HEK293T (cell line): ENCODE measurements around the gene POU6F2.

ENCODE experiments used
- BHLHE40 ChIP-seq: fragments of 450-650 bp; IDR thresholded peaks from 2 replicates; pipeline ENCODE4 v1.6.1; 2016; ENCODE audit warnings: mild to moderate bottlenecking, moderate library complexity, borderline replicate concordance
- CTBP1 ChIP-seq: fragments of 450-650 bp; IDR thresholded peaks from 2 replicates; pipeline ENCODE4 v1.6.1; 2016; ENCODE audit warnings: borderline replicate concordance
- FOXA1 ChIP-seq: fragments of 450-650 bp; IDR thresholded peaks from 2 replicates; pipeline ENCODE4 v1.6.1; 2016; ENCODE audit warnings: mild to moderate bottlenecking
- FOXM1 ChIP-seq: fragments of 450-650 bp; IDR thresholded peaks from 2 replicates; pipeline ENCODE4 v1.6.1; 2017; ENCODE audit warnings: mild to moderate bottlenecking, borderline replicate concordance
- SP1 ChIP-seq: fragments of 450-650 bp; IDR thresholded peaks from 2 replicates; pipeline ENCODE4 v1.6.1; 2017

DNA sequence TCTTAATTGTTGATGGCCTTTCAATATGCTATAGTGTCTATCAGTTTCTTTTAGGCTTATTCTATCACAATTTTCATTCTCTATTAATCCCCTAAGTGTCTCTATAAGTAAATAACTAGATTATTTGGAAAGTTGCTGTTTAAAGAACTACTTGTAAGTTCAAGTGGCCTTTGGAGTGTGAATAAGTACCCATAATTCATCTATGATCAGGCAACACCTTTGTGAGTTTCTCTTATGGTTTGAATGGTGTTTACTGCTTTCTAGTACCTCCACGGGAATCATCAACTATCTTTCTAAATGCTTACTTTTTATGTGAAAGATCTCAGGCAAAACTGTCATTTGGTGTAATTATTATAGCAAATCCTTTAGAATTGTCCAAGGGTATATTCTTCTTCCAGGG, 166.7 kb downstream of the POU6F2 start:
- TF ChIP-seq SP1, result no peak
- TF ChIP-seq CTBP1, result no peak
- TF ChIP-seq FOXM1, result no peak
- no peak for TF ChIP-seq FOXA1
- TF ChIP-seq BHLHE40, result no peak
